Measurements from ENCODE around the gene TMEM45A.

TMEM45A gene

DNA sequence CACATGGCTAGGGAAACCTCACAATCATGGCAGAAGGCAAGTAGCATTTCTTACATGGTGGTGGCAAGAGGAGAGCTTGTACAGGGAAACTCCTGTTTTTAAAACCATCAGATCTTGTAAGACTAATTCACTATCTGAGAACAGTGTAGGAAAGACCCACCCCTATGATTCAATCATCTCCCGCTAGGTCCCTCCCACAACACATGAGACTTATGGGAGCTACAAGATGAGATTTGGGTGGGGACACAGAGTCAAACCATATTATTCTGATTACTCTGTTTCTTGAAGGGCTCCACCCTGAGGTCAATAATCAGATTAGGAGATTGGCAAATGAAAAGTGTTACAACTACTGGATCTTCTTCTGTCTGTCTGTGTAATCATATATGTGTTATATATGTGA lies 21.5 kb upstream of the TMEM45A start:
- TF ChIP-seq, protein P1, sequence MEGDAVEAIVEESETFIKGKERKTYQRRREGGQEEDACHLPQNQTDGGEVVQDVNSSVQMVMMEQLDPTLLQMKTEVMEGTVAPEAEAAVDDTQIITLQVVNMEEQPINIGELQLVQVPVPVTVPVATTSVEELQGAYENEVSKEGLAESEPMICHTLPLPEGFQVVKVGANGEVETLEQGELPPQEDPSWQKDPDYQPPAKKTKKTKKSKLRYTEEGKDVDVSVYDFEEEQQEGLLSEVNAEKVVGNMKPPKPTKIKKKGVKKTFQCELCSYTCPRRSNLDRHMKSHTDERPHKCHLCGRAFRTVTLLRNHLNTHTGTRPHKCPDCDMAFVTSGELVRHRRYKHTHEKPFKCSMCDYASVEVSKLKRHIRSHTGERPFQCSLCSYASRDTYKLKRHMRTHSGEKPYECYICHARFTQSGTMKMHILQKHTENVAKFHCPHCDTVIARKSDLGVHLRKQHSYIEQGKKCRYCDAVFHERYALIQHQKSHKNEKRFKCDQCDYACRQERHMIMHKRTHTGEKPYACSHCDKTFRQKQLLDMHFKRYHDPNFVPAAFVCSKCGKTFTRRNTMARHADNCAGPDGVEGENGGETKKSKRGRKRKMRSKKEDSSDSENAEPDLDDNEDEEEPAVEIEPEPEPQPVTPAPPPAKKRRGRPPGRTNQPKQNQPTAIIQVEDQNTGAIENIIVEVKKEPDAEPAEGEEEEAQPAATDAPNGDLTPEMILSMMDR (IDR thresholded peaks at IDR 0.05) = no peak

DNA sequence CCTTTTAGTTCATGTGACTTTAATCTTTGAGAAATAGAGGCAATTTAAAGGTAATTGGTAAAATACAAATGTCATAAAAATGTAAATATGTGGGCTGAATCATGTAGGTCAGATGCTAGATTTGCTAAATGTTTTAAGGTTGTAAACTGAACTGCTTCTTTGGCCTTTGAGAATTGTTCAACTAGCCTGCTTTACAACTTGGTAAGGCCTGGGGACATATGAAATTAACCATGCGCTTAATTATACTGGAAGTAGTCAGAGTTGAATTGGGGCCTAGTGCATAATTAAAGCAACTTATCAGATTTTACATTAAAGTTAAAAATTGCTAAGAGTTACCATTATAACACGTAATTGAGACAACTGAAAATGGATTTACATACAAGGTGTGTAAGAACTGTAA lies 21.0 kb upstream of the TMEM45A start:
- TF ChIP-seq, protein P1 (IDR thresholded peaks at IDR 0.05) = no peak

DNA sequence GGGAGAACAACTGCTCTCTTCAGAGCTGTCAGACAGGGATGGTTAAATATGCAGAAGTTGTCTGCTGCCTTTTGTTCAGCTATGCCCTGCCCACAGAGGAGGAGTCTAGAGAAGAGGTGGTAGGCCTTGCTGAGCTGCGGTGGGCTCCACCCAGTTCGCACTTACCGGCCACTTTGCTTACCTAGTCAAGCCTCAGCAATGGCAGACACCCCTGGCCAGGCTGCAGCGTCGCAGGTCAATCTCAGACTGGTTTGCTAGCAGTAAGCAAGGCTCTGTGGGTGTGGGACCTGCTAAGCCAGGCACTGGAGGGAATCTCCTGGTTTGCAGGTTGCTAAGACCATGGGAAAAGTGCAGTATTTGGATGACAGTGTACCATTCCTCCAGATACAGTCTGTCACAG lies 12.3 kb upstream of the TMEM45A start:
- TF ChIP-seq, protein P1 (IDR thresholded peaks at IDR 0.05) = no peak

GRCh38 chr3:100482176-100482575 lies 10.2 kb upstream of the TMEM45A start:
- TF ChIP-seq, protein P1 (IDR thresholded peaks at IDR 0.05) = no peak

DNA sequence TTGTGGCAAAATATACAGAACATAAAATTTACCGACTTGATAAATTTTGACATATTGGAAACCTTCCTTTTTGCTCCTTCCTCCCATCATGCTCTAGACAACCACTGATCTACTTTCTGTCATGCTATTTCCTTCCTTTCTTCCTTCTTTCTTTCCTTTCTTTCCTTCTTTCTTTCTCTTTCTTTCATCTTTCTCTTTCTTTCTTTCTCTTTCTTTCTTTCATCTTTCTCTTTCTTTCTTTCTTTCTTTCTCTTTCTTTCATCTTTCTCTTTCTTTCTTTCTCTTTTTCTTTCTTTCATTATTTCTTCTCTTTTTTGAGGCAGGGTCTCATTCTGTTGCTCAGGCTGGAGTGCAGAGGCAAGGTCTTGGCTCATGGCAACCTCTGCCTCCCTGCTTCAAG lies 8.9 kb upstream of the TMEM45A start:
- TF ChIP-seq, protein P1 (IDR thresholded peaks at IDR 0.05) = no peak

GRCh38 chr3:100486808-100487207 lies 5.6 kb upstream of the TMEM45A start:
- TF ChIP-seq, protein P1 (IDR thresholded peaks at IDR 0.05) = no peak

GRCh38 chr3:100489118-100489517 lies 3.3 kb upstream of the TMEM45A start:
- TF ChIP-seq, protein P1 (IDR thresholded peaks at IDR 0.05) = no peak

GRCh38 chr3:100496711-100497261 lies 4.4 kb downstream of the TMEM45A start:
- TF ChIP-seq, protein P1 (IDR thresholded peaks at IDR 0.05) = no peak

All from LNCAP (cell line).